ENCODE results near the gene GPR17.

The GPR17 gene

GRCh38 chr2:127645395-127646291 lies at the start of gene GPR17:
Gene GPR17, plus strand, starts transcription at chr2:127646153. Its CDS starts 4,583 bp downstream, at chr2:127650736.
- DNase-seq (ENCODE audit: low spot score): no peak

GRCh38 chr2:127596311-127597045 lies 49.5 kb upstream of the GPR17 start:
- DNase-seq (ENCODE audit: low spot score): no peak

- DNase-seq (ENCODE audit: low spot score): no peak
Observed at GRCh38 chr2:127597046-127597983, 48.6 kb upstream of the GPR17 start.

- no peak for DNase-seq (ENCODE audit: low spot score)
Observed at GRCh38 chr2:127597984-127598380, 48.0 kb upstream of the GPR17 start.

- no peak for DNase-seq (ENCODE audit: low spot score)
Observed at GRCh38 chr2:127598711-127599110, 47.2 kb upstream of the GPR17 start.

- DNase-seq (ENCODE audit: low spot score): no peak
Observed at GRCh38 chr2:127599211-127599610, 46.7 kb upstream of the GPR17 start.

- DNase-seq (ENCODE audit: low spot score): no peak
Observed at GRCh38 chr2:127604986-127605385, 41.0 kb upstream of the GPR17 start.

DNA sequence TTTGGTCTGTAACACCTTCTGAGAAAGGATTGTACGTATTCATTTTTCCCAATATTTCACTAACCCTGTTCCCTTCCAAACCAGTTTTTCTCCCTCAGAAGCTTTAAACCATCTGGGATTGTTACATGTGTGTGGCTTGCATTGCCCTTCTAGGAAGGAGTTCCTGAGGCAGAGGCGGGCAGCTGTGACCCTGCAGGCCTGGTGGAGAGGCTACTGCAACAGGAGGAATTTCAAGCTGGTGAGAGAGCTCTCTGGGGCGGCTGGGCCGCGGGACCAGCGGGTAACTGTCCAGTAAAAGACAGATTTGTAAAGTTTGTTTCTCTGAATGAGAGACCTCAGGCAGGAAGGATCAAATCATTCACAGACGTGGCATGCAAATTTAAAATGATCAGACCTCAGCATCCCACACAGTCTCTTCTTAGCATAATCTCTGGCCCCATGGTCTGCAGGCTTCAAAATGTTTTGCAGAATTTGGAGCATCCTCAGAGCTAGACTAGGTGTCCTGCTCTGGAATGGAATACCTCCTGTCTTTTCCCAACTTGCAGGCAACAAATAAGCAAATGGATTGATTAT lies 40.2 kb upstream of the GPR17 start:
- DNase-seq (ENCODE audit: low spot score): no peak

GRCh38 chr2:127606625-127607398 lies 39.1 kb upstream of the GPR17 start:
- DNase-seq (ENCODE audit: low spot score): no peak

- no peak for DNase-seq (ENCODE audit: low spot score)
Observed at GRCh38 chr2:127607399-127607908, 38.5 kb upstream of the GPR17 start.

DNA sequence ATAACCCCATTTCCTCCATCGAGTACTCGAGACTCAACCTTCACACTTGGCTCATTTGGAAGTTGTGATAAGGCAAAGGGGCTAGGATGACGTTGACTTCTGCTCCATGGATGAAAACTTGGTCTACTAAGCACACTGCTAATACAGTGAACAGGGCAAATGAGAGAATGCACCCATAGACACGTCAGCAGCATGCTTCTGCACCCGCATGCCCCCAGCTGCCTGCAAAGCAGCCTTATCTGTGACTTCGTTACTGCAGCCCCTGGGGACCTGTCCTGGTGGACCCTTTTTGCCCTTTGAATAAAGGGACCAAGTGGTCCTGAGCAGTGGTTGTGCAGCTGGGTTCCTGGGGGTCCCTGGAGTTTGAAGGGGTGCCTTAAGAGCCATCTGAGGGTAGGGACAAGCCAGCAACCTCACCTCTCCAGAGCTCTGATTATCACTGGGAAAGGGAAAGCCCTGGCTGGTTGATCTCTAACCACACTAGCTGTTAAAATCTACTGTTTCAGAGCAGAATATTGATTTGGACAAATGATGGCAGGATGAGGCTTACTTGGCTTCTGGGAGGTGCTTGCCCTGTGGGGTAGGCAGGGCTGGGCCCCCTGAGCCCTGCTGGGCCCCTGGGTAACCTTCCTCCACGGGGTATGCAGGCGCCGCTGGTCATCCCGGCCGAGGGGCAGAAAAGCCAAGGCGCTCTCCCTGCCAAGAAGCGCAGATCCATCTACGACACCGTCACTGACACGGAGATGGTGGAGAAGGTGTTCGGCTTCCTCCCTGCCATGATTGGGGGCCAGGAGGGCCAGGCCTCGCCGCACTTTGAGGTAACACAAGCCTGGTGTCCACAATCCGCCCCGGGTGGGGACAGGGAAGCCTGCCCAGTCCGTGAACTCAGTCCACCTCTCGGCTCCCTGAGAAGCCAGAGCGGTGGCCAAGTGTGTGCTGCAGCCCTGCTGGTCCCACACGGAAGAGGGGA lies 37.6 kb upstream of the GPR17 start:
- no peak for DNase-seq (ENCODE audit: low spot score)

DNA sequence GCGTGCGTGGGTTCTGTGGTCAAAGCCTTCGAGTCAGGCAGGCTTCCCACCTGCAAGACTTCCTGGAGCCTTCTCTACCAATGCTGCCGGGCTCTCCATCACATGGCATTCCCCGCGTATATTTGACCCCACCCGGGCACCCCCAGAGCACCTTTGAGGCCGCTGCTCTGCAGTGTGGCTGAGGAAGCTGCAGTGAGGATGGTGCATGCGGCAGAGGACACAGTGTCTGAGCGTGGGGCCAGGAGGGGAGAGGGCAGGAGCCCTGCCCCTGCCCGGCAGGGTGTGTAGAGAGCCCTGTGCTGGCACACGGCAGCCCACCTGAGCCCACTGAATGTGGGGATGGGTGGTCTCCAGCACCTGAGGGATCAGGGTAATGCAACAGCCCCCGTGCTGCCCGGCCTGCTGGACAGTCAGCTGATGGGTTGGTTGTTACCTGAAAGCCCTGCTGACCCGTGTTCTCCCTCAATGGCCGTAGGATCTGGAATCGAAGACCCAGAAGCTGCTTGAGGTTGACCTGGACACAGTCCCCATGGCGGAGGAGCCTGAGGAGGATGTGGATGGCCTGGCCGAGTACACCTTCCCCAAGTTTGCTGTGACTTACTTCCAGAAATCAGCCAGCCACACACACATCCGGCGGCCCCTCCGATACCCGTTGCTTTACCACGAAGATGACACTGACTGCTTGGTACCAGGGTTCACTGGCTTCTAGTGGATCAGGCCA lies 36.8 kb upstream of the GPR17 start:
- DNase-seq (ENCODE audit: low spot score): no peak

GRCh38 chr2:127609818-127610217 lies 36.1 kb upstream of the GPR17 start:
- no peak for DNase-seq (ENCODE audit: low spot score)

DNA sequence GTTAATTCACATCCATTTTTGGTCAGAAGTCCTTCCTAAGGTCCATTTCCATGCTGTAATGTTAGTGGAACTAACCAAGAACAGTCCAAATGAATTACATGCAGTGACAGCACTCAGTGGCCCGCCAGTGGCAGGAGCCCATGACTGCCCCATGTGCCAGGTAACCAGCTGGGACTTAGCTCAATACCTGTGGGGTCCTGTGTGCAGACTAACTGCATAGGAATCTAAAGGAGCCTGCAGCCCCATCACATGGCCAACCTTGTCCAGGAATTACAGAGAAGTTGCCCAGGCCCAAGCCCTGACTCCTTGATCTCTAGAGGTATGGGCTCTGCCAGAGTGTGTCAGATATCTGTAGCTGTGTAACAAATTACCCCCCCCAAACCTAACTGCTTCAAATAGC lies 35.4 kb upstream of the GPR17 start:
- DNase-seq (ENCODE audit: low spot score): no peak

- no peak for DNase-seq (ENCODE audit: low spot score)
Observed at GRCh38 chr2:127611076-127611925, 34.7 kb upstream of the GPR17 start.

GRCh38 chr2:127612111-127612822 lies 33.7 kb upstream of the GPR17 start:
- no peak for DNase-seq (ENCODE audit: low spot score)

- no peak for DNase-seq (ENCODE audit: low spot score)
Observed at GRCh38 chr2:127614246-127614645, 31.7 kb upstream of the GPR17 start.

All from hematopoietic multipotent progenitor cell treated with erythropoietin and hydrocortisone succinate and interleukin-3 and kit ligand, for 17 days (in vitro differentiated cells).